ENCODE results near the gene NOL9.
"Not testable (repeated sequence)": the region's sequence is repeated elsewhere in the genome, so short reads cannot be mapped to it uniquely, and the experiment has no call there.

NOL9 gene

GRCh38 chr1:6506210-6507036 lies 47.9 kb downstream of the NOL9 start:
- no peak for DNase-seq

GRCh38 chr1:6505367-6506209 lies 48.7 kb downstream of the NOL9 start:
- DNase-seq = no peak

- no peak for DNase-seq
These were observed 49.4 kb downstream of the NOL9 start for GRCh38 chr1:6504887-6505286.

- DNase-seq = no peak
These were observed 50.3 kb downstream of the NOL9 start for GRCh38 chr1:6503884-6504602.

GRCh38 chr1:6502000-6502891 lies 52.1 kb downstream of the NOL9 start:
- peak in 21 of 56 donors; percentile 20 to 59 (median 37) for DNase-seq

- DNase-seq = no peak
These were observed 53.0 kb downstream of the NOL9 start for GRCh38 chr1:6501279-6501813.

- DNase-seq = no peak
These were observed 53.6 kb downstream of the NOL9 start for GRCh38 chr1:6500544-6501278.

- no peak for DNase-seq
These were observed 55.0 kb downstream of the NOL9 start for GRCh38 chr1:6499296-6499695.

- no peak for DNase-seq
These were observed 55.7 kb downstream of the NOL9 start for GRCh38 chr1:6498576-6499111.

- DNase-seq = no peak
These were observed 56.3 kb downstream of the NOL9 start for GRCh38 chr1:6497867-6498575.

GRCh38 chr1:6497215-6497866 lies 57.0 kb downstream of the NOL9 start:
- peak in 13 of 56 donors; percentile 13 to 59 (median 28) for DNase-seq

- DNase-seq = no peak
These were observed 57.5 kb downstream of the NOL9 start for GRCh38 chr1:6496890-6497214.

GRCh38 chr1:6496365-6496721 lies 58.0 kb downstream of the NOL9 start:
- no peak for DNase-seq

- DNase-seq = peak in 2 of 56 donors; percentile 27 to 63
These were observed 58.6 kb downstream of the NOL9 start for GRCh38 chr1:6495540-6496364.

GRCh38 chr1:6495041-6495441 lies 59.3 kb downstream of the NOL9 start:
- DNase-seq = peak in 31 of 56 donors; percentile 17 to 77 (median 44)

- no peak for DNase-seq
These were observed 59.7 kb downstream of the NOL9 start for GRCh38 chr1:6494627-6495026.

GRCh38 chr1:6493834-6494223 lies 60.5 kb downstream of the NOL9 start:
- not testable (repeated sequence) for DNase-seq
